ENCODE data around the gene PDE4D.
"Not testable (repeated sequence)": the region's sequence is repeated elsewhere in the genome, so short reads cannot be mapped to it uniquely, and the experiment has no call there.

PDE4D gene

GRCh38 chr5:58963361-58963760 lies 930.2 kb downstream of the PDE4D start:
- Histone ChIP-seq H3K27me3 (replicated peaks; ENCODE audit: control insufficient read depth, insufficient read depth, low read length) (no peaks in the 10 kb centered on the region; the same call in 1 of the 2 replicates), H3K4me3 (replicated peaks; ENCODE audit: low read depth, low read length) (no peak overlapping the region), H3K36me3 (ENCODE audit: control insufficient read depth, insufficient read depth, low read length) (no peaks in the 10 kb centered on the region)
- TF ChIP-seq, protein P1, sequence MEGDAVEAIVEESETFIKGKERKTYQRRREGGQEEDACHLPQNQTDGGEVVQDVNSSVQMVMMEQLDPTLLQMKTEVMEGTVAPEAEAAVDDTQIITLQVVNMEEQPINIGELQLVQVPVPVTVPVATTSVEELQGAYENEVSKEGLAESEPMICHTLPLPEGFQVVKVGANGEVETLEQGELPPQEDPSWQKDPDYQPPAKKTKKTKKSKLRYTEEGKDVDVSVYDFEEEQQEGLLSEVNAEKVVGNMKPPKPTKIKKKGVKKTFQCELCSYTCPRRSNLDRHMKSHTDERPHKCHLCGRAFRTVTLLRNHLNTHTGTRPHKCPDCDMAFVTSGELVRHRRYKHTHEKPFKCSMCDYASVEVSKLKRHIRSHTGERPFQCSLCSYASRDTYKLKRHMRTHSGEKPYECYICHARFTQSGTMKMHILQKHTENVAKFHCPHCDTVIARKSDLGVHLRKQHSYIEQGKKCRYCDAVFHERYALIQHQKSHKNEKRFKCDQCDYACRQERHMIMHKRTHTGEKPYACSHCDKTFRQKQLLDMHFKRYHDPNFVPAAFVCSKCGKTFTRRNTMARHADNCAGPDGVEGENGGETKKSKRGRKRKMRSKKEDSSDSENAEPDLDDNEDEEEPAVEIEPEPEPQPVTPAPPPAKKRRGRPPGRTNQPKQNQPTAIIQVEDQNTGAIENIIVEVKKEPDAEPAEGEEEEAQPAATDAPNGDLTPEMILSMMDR (IDR thresholded peaks at IDR 0.05; ENCODE audit: insufficient read depth, low read length, poor library complexity, severe bottlenecking), result no peak
- no peak for DNase-seq (ENCODE audit: extremely low read depth, insufficient read length)

DNA sequence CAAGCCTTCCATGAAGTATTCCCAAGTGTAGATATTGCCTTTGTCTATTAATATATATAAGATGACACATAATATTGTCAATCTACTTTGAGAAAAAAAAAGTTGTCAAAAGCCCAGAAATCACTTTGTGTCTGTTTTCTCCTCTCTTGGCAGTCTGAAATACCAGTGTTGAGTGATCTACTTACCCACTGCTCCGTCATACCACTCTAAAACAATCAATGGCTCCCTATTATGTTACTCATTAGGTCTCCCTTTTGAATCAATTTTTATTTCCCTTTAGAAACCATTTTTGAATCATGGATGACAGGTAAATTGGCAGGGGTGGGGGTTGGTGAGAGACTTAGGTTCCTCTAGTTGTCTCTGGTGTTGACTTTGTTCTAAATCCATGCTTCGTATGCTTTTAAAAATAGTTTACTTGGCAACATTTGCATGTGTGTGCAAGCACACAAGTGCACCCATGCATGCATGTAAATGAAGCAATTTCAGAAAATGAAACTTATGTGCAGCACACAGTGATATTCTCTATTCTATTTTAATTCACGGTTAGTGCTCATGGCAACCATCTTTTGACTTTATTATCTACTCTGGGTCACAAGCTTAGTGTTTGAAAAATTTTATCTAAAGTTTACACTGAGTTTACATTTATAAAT lies 931.8 kb downstream of the PDE4D start:
- Histone ChIP-seq H3K27me3 (replicated peaks; ENCODE audit: control insufficient read depth, insufficient read depth, low read length) (no peaks in the 10 kb centered on the region; the same call in 1 of the 2 replicates), H3K36me3 (ENCODE audit: control insufficient read depth, insufficient read depth, low read length) (no peaks in the 10 kb centered on the region), H3K4me3 (replicated peaks; ENCODE audit: low read depth, low read length) (no peak overlapping the region)
- TF ChIP-seq, protein P1 (IDR thresholded peaks at IDR 0.05; ENCODE audit: insufficient read depth, low read length, poor library complexity, severe bottlenecking), result no peak
- peak; percentile 9 for DNase-seq (ENCODE audit: extremely low read depth, insufficient read length)

- Histone ChIP-seq H3K27me3 (replicated peaks; ENCODE audit: control insufficient read depth, insufficient read depth, low read length) (no peaks in the 10 kb centered on the region; the same call in 1 of the 2 replicates), H3K36me3 (ENCODE audit: control insufficient read depth, insufficient read depth, low read length) (no peaks in the 10 kb centered on the region), H3K4me3 (replicated peaks; ENCODE audit: low read depth, low read length) (no peak overlapping the region)
- no peak for DNase-seq (ENCODE audit: extremely low read depth, insufficient read length)
- TF ChIP-seq, protein P1 (IDR thresholded peaks at IDR 0.05; ENCODE audit: insufficient read depth, low read length, poor library complexity, severe bottlenecking), result no peak
Measured at GRCh38 chr5:58958701-58959100, 934.8 kb downstream of the PDE4D start.

- not testable (repeated sequence) for DNase-seq (ENCODE audit: extremely low read depth, insufficient read length); H3K4me3 ChIP-seq (replicated peaks; ENCODE audit: low read depth, low read length); H3K27me3 ChIP-seq (replicated peaks; ENCODE audit: control insufficient read depth, insufficient read depth, low read length); H3K36me3 ChIP-seq (ENCODE audit: control insufficient read depth, insufficient read depth, low read length)
Measured at GRCh38 chr5:58953218-58953617, 940.3 kb downstream of the PDE4D start.

DNA sequence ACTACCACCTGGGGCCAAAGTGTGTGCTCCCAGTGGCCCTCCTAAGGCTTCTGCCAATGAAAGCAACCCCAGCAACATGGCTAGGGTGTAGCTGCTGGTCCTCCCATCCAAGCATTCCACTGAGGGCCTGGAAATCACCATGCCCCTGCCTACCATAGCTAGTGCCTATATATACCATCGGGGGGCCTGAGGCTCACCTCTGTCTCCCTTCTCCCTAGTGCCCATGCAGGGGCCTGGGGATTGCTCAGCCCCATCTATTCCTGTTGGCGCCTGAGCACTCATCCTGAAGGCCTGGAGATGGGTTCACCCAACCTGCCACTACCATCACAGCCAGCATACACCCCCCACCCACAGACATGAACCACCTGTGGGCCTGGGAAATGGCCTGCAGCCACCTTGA lies 943.3 kb downstream of the PDE4D start:
- TF ChIP-seq, protein P1 (IDR thresholded peaks at IDR 0.05; ENCODE audit: insufficient read depth, low read length, poor library complexity, severe bottlenecking), result no peak
- Histone ChIP-seq H3K27me3 (replicated peaks; ENCODE audit: control insufficient read depth, insufficient read depth, low read length) (no peaks in the 10 kb centered on the region), H3K4me3 (replicated peaks; ENCODE audit: low read depth, low read length) (no peak overlapping the region), H3K36me3 (ENCODE audit: control insufficient read depth, insufficient read depth, low read length) (no peaks in the 10 kb centered on the region)
- DNase-seq (ENCODE audit: extremely low read depth, insufficient read length), result no peak

DNA sequence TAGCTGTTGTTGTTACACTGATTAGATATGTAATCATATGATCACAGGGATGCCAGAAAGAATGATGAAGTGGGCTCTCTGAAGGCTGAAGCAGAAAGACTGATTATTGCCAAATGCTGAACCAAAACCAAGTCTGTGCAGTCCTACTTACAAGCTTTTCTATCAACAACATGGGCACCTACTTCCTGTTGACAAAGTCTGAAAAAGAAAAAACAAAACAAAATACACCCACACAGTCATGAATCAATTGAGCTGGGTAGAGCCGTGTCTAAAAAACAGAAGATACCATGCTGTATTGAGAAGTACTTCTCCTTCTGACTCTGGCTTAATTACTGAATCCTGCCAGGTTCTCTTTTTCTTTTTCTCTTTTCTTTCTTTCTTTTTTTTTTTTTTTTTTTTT lies 947.3 kb downstream of the PDE4D start:
- H3K27me3 ChIP-seq (replicated peaks; ENCODE audit: control insufficient read depth, insufficient read depth, low read length), result no peaks in the 10 kb centered on the region; the same call in 1 of the 2 replicates
- H3K4me3 ChIP-seq (replicated peaks; ENCODE audit: low read depth, low read length), result no peak overlapping the region
- H3K36me3 ChIP-seq (ENCODE audit: control insufficient read depth, insufficient read depth, low read length), result no peaks in the 10 kb centered on the region
- DNase-seq (ENCODE audit: extremely low read depth, insufficient read length), result no peak
- TF ChIP-seq, protein P1 (IDR thresholded peaks at IDR 0.05; ENCODE audit: insufficient read depth, low read length, poor library complexity, severe bottlenecking), result no peak
